ENCODE results near the gene SHB.

SHB gene

DNA sequence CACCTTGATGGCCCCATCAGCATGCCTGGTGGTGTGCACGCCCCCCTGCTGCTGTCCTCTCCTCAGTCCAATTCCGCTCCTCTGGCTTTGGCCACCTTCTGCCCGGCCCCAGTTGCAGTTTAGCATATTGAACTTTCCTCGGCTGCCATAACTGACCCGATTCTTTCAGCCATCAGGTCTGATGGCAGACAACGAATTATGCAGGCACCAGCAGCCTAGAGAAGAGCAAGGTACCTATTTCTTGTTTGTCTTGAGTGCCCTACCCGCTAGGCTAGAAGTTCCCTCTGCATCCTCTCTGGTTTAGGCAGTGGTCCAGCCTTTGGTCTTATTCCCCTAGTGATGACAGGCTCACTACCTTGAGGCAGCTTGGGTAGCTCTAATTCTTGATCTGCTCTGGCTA is 122.1 kb downstream of the SHB start:
- DNase-seq: no peak

DNA sequence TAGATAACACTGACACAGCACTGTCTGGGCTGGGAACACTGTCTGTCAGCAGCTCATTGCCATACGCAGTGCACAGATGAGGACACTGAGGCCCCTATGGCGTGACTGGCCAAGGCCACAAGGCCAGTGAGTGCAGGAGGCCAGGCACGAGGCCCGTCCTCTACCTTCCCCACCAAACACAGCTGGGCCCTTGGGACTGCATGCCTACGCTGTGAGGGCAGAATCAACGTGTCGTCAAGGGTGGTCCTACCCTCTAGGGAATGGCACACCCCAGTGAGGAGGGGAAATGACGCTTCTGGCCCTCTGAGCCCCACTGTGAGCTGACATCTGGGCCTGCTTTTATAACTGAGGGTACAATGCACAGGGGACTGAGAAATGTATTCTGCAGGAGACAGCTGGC is 123.0 kb downstream of the SHB start:
- DNase-seq: no peak

DNA sequence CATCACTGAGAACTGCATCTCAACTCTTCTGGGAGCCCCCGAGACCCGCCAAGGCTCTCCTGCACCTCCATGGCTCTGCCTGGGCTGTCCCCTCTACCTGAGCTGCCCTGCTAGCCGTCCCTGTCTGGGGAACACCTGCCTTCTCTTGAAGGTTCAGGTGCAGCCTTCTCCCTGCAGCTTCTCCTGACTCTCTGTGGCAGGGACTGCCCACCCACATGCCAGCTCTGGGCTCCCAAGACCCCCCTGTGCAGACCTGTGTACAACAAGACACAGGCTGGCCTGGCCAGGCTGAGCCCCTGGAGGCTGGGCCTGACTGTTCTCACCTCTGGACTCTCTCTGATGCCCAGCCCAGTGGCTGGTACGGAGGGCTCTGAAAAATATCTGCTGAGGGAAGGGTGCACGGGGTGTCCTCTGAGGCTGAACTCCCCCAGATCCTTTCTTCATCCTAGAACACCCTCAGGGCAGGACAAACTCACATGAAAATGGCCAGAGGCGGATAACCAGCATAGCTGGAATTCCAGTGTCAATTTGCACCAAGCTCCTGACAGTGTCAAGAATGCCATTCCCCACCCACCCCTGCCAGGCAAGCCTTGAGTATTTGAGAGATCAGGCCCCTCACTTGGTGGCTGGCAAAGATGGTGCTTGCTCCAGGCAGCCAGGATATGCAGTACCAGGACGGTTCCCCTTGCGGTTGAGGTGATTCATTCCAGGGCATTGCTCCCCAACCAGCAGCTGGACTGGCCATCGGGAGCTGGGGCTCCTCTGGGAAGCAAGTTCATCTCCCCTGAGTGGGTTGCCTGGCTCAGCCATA is 124.2 kb downstream of the SHB start:
- no peak for DNase-seq

DNA sequence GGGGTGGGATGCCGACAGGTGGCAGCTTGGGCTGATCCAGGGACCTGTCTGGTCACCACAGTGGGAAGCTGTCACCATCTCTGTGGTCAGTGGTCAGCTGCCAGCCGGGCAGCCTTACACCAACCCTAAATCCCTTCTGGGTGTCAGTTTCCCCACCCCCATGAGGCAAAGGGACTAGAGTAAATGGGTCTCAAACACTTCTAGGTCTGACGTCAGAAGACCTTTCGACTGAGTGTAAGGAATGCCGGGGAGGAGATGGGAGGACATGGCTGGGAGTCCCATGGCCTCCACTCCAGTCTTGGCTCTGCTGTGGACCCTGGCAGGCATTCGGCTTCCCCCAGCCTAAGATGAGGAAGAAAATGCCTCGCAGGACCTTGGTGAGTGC is 124.8 kb downstream of the SHB start:
- no peak for DNase-seq

DNA sequence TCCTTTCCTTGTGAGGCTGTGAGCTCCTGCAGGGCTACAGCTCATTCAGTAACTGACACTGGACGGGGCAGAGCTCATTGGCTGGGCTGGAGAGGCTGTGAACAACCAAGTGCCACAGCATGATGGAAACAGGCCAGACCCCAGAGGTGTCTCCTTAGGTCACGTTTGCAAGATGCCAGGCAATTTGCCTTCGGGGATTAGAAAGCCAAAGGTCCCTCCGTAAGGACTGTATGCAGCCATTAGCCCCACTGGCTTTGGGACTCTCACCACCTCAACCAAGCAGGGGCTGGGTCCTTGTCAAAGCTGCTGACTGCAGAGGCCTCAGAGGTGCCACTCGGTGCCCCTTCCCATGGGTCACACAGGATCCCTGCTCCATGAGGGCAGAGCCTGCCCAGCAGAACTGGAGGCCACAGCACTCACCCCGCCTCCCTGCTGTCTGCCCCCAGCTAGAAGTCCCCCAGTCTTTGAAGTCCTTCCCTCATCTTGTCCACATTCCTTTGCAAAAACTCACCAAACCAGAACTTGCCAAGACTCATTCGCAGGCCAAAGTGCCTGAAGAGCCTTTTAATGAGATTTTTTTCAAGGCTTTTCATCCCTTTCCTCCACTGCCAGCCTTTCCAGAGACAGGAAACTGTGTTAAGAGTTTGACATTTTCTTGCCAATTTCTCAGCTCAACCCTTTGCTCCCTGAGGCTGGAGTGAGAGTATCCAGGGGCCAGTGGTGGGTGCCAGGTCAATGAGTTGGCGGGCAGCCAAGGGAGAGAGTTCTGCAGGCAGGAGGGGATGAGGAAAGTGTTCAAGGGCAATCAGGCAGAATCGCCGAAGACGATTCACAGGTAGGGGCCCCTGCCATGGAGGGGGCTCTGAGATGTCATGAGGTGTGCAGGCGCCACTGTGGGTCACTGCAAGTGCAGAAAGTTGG is 125.4 kb downstream of the SHB start:
- no peak for DNase-seq

DNA sequence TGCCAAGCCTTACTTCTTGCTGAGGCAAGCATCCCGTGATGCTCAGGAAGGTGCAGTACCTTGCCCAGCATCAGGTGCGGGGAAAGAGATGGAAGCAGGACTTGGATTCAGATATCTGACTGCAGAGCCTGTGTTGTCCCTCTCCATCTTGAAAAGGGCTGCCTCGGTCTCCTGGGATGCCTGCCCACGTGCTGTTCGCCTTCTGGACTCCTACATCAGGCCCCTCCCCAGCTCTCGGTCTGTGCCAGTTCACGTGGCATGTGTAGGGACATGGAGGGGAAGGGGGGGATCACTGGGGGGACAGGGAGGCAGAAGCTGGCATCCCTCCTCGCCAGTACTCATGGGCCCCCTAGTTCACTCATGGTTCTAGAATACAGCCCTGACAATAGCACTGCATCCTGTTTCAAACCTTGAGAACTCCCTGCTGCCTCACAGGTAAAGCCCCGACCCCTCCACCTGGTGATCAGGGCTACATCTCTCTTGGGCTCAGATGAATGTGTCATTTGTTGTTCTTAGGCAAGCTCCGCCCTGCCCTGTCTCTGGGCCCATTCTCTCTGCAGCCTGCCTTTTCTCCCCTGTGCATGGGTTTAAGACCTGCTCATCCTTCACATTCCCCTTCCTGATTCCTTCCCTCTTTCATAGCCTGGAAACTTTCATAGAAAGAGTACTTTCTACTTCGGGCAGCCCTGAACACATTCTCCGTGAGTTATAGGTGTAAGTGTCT is 126.2 kb downstream of the SHB start:
- DNase-seq: no peak

DNA sequence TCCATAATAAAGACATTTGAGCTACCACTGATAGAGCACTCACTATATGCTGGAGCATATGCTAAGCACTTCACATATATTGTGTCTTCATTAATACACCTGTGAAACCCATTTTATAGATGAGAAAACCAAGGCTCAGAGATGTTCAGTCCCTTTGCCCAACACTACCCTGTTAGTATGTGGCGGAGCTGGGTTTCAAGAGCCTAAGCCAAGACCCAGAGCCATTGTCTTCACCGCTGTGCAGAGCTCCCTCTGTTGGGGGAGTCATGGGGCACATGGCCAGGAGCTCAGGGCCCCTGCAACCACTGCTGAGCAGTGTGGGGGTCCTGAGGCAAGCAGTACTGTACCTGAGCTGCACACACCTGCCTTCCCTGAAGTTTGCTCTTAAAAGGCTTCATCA is 127.8 kb downstream of the SHB start:
- DNase-seq: no peak

DNA sequence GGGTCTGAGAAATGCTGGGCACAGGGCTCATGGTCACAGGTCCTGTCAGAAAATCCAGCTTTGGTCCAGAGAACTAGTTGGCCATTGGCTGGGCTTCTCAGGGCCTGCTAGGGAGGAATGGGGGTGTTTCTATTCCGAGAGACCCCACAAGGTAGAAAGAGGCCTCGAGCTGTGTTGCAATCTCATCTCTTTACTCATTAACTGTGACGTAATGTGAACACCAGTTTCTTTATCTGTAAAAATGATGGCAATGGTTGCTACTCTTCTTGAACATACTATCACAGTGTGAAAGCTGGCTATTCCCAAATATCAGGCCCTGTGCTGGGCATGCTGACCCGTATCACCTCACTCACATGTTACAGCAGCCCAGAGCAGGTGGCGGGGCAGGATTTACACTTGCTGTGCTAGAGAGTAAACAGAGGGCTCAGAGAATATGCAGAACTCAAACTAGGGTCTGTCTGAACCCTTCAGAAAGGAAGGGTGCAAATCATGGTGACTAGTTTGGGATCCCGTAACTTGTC is 129.4 kb downstream of the SHB start:
- DNase-seq: no peak

DNA sequence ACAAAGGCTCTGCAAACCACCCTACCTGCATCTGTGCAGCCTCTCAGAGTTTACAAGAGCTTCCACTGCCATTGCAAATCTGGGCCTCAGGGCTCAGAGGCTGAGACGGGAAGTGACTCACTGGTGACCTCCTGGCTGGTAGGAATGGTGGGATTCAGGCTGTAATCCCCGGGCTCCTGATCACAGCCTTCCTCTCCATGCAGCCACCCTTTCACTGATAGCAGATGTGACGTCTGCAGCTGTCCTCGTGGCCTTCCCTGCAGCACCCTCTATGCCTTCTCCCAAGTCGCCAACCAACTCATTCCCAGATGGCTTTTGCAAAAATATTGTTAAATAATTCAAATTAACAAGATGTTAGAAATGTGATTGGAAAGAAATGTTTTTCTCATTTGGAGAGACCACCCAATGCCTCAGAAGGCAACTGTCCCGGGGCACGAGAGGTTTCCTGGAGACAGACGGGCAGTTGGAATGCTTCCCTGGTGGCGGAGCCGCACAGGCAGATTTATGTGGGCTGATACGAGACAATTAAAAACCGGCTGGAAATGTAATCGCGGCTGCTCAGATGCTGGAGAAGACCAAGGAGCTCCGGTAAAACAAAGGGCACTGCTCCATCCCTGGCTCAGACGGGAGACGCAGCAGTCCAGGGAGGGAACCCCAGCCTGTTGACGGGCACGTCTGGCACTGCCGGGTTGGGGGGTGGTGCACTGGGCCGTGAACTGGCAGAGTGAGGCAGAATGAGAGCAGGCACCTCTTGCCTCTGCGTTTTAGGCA is 130.7 kb downstream of the SHB start:
- DNase-seq: no peak

DNA sequence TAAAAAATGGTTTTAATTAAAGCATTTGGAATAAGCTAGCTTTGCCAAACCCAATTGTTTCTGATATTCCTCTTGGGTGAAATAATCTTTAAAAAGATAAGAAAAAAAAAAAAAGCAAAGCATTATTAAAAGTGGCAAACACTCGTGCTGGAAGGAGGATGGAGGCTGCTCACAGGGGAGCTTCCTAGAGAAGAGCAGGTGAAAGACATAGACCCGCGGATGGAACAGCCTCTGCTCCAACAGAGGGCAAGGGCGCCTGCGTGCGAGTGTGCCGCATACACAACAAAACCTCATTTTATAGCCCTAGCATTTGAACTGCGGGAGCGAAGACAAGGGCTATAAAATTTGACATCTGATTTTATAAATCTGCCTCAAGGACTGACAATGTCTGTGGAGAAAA is 131.7 kb downstream of the SHB start:
- DNase-seq: no peak

DNA sequence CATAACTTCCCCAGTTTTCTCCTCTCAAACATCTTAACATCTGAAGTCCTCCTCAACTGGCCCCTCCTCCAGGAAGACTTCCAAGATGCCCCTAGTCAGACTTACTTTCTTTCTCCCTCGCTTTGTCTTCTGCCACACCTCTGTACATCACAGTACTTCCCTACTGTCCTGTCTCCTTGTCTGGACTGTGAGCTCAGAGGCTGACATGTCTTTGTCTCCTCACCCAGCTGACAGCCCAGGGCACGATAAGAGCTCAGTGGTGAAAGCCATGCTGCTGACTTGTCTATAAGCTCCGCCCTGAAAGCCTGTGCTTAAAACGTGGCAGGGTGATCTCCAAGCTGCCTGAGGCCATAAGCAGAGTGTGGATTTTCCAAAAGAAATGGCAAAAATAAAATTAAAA is 132.1 kb downstream of the SHB start:
- no peak for DNase-seq

DNA sequence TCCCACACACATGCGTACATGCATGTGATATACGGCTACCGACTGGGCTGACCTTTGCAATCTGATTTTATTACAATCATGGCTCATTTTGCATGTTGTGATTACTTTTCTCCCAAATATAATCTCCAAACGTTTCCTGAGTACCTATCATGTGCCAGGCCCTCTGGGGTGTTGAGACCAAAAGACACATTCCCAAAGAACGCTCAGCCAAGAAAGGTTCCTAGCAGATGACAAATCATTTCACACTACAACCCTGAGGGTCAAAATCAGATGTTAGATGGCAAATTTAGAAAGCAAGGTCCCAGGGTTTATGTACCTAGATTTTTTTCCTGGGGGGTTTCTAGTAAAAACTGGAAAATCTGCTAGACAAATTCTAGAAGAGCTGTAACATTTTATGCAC is 132.7 kb downstream of the SHB start:
- no peak for DNase-seq

DNA sequence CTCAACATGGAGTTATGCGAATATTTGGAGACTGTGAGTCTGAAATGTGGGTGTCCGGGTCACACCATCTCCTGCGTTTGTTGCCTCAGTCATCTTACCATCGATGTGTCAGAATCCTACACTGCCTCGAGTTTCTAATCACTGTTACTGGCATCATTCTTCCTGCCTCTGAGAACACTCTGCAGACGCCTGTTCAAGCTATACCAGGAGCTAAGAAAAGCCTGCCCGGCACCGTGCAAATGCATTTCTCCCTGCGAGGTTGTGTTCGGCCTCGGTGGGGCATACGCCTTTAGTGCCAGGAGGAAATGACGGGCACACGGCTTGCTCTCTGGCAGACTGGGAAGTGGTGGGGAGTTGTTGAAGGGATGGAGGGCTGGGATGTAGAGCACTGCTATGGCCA is 133.9 kb downstream of the SHB start:
- DNase-seq: no peak

DNA sequence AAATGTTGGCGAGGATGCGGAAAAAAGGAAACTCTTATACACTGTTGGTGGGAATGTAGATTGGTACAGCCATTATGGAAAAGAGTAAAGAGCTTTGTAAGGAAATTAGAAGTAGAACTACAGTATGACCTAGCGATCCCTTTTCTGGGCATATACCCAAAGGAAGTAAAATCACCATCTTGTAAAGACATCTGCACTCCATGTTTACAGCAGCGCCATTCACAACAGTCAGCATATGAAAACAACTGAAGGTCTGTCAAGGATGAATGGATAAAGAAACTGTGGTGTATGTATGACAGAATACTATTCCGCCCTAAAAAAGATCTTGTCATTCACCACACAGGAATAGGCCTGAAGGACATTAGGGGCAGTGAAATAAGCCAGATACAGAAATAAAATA is 137.4 kb downstream of the SHB start:
- no peak for DNase-seq

DNA sequence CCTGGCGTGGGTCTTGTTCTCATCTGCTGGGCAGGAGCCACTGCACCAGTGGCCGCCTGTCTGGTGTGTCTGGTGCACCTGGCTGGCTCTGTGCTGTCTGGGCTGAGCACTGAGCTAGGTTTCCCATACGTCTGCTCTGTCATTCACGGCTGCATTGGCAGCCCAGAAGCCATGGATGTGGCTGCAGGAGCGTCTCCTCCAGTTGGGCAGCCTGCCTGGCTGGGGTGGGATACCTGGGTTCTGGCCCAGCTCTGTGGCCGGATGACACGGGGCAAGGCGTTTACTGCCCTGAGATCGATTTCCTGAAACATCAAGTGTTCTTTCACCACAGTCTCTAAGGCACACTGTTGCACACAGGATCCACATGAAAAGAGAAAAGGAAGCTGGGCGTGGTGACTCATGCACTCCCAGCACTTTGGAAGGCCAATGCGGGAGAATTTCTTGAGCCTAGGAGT is 139.6 kb downstream of the SHB start:
- DNase-seq: no peak

DNA sequence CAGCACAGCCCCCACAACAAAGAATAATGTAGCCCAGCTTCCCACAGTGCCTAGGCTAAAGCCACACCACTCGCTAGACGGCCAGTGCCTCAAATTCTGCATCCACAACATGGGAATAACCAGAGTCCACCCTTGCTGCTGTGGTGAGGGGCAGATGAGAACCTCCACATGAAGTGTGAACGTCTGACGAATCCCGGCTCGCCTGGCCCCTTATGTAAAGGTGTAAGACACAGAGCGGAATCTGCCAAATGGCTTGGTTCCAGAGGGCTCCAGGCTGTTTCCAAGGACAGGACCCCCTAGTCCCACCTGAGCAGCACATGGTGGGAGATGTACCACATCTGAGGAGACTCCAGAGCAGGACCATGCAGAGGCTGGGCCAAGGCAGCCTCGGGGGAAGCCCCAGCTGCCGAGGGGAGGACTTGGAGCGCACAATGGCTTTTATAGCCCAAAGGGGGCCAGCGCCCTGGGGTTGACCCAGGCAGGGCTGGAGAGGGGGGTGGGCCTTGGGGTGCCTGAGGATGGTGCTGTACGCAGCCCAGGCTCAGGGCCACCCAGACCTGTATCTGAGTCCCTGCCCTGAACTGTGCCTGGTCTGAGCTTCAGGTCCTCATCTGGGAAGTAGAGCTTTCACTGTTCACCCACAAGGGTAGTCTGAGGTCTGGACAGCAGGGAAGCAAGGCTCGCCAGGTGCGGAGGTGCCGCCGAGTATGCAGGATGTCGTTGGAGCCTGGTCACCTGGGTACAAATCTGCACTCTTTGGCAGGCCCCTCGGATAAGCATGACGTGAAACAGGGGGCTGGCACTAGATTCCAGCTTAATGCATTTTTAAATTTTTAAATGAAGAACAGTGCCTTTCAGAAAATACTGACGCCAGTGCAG is 140.2 kb downstream of the SHB start:
- no peak for DNase-seq

DNA sequence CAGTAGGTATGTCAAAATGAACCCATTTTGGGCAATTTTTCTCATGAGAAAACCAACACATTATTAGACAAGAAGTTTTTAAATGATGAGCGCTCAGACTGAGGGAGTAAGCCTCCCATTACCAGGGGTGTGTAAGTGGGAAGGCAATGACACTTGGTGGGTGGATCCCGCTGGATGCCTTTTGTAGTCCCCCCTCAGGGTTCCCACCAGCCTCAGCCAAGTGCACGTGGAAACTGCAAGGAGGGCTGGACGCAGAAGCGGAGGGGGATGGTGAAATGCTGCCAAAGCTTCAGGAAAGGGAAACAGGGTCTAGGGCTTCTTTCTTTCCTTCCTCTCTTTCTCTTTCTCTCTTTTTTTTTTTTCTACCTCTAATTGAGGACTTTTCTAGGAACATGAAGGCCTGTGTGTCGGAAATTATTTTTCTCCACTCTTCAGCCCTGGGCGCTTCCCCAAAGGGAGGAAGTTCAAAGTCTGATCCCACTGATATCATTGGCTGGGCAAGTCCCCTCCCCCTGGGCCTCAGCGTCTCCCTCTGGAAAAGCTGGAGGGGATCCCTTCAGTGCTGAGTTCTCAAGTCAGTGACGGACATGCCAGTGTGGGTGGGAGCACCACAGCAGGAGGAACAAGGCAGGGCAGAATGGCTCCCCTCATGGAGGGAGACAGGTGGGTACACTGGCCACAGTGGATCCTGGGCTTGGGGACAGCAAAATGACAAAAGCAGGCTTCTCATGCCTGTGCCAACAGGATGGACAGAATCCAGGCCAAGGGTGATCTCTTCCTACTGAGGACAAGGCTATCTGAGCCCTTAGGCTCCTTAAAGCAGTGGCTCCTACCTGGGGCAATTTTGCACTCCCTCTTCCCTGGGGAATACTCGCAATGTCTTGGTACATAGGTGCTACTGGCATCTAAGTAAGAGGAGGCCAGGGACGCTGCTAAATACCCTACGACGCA is 141.2 kb downstream of the SHB start:
- no peak for DNase-seq

DNA sequence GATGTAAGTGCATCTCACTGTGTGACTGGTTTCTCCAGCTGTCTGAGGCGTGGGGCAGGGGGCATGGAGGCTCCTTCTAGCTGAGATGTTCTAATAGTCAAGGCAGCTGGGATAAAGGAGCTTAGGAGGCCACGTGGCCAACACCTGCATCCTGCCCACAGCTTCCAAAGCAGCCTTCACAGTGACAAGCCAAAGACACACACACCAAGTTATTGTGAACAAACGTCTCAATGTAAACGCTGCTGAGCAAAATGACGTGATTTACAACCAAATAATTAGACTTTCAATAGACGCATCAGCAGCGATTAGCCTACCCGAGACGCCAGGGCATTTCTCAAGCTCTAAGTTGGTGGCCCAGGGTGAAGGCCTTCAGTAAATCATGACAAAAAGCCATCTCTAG is 141.9 kb downstream of the SHB start:
- DNase-seq: no peak

DNA sequence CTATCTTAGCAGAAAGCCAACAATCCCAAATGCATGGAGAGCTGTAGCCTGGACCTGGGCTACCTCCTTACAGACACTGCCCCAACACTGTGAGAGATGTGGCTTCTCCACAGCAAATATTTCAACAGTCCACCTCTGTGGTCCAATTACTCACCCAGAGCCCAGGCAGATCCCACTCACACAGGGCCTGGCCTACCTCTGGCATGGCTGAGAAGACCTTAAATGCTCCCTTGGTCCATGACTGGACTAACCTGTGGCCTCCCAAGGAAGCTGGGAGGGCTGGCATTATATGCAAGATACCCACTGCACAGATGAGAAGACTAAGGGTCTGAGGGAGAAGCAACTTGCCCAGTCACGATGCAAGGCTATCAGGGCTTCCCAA is 142.3 kb downstream of the SHB start:
- no peak for DNase-seq

Data from DMS79 treated with DMSO at 0.1 percent for 48 hours (cell line).